Measurements from ENCODE around the gene CPA1.

DNA sequence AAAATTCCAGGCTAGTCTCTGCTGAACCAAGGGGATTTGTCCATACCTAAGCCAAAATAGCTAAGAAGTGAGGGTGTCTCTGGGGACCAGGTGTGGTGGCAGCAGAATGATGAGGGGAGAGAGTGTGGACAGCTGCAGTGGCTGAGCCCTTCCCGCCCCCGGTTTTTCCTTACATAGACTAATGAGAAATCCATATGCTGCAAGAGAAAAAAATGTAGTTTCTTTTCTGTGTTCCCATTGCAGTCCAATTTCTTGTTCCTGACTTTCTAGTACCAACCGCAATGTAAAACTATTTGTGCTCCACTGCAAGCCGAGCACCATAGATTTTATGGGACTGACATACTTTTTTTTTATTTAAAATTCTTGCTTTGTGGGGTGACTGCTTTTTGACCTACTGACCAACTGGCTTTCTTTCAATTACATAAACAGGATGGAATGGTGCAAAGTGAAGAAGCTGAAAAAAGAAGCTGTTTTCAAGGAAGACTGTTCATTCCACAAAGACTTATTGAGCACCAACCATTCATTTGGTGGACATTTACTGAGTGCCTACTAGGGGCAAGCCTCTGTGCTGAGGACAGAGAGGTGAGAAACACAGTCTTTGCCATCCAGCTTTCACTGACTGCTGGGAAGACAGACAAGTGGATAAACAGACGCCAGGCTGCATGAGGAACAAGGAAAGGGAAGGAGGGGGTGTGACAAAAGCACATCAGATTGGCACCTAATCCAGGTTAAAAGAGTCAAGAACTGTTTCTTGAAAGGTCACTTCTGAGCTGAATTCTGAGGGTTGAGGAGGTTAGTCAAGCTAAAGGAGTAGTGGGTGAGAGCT is 50.8 kb downstream of the CPA1 start:
- TF ChIP-seq, protein P1, sequence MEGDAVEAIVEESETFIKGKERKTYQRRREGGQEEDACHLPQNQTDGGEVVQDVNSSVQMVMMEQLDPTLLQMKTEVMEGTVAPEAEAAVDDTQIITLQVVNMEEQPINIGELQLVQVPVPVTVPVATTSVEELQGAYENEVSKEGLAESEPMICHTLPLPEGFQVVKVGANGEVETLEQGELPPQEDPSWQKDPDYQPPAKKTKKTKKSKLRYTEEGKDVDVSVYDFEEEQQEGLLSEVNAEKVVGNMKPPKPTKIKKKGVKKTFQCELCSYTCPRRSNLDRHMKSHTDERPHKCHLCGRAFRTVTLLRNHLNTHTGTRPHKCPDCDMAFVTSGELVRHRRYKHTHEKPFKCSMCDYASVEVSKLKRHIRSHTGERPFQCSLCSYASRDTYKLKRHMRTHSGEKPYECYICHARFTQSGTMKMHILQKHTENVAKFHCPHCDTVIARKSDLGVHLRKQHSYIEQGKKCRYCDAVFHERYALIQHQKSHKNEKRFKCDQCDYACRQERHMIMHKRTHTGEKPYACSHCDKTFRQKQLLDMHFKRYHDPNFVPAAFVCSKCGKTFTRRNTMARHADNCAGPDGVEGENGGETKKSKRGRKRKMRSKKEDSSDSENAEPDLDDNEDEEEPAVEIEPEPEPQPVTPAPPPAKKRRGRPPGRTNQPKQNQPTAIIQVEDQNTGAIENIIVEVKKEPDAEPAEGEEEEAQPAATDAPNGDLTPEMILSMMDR (conservative IDR thresholded peaks at IDR 0.05), result no peak
- TF ChIP-seq EZH2 (IDR thresholded peaks at IDR 0.05; ENCODE audit: low read depth), result no peak

Data from PC-9 (cell line).